ENCODE measurements around the gene SMIM24.

Gene SMIM24

GRCh38 chr19:3459089-3459881, 21.0 kb downstream of the SMIM24 start:
- H2AK5ac ChIP-seq (ENCODE audit: low read length, severe bottlenecking) = peak overlapping the region; percentile 63
- peak overlapping the region; percentile 87 for H2BK5ac ChIP-seq (ENCODE audit: low read depth, low read length, poor library complexity, severe bottlenecking)
- H3K18ac ChIP-seq (ENCODE audit: low read depth in 1 of 2, low read length in 2 of 2) = peak overlapping the region; percentile 91 to 99
- H2AFZ ChIP-seq (ENCODE audit: low read depth, low read length) = no peak overlapping the region
- peak overlapping the region; percentile 75 for H3K4me2 ChIP-seq (ENCODE audit: low read length, poor library complexity, severe bottlenecking)
- 17% methylated on average over 23 of the region's 26 CpGs for WGBS
- no peaks in the 10 kb centered on the region for H3K27me3 ChIP-seq (ENCODE audit: control insufficient read depth in 1 of 2, insufficient read depth in 1 of 2, low read length in 2 of 2)
- peak overlapping the region in 1 of 2 experiments; percentile 29 for H3K4me3 ChIP-seq (ENCODE audit: insufficient read depth in 1 of 2, low read depth in 1 of 2, low read length in 2 of 2)
- peak overlapping the region; percentile 89 for H2BK15ac ChIP-seq (ENCODE audit: low read depth, poor library complexity, severe bottlenecking)
- H2BK12ac ChIP-seq (ENCODE audit: low read length in 2 of 2) = peak overlapping the region; percentile 75 to 98
- peak overlapping the region; percentile 93 for H4K8ac ChIP-seq (ENCODE audit: low read length)
- H3K23ac ChIP-seq (ENCODE audit: low read length in 2 of 2) = peak overlapping the region in 1 of 2 experiments; percentile 77
- H3K79me1 ChIP-seq (replicated peaks; ENCODE audit: low read length, poor library complexity, severe bottlenecking) = peaks cover 33% of the 10 kb centered on the region
- peak overlapping the region; percentile 95 for H4K91ac ChIP-seq (ENCODE audit: low read length)
- peak overlapping the region; percentile 66 for H3K9ac ChIP-seq (ENCODE audit: low read length)
- H3K14ac ChIP-seq (ENCODE audit: low read length in 2 of 2) = peak overlapping the region; percentile 38 to 97
- no peaks in the 10 kb centered on the region for H3K9me3 ChIP-seq (ENCODE audit: control insufficient read depth, low read length)
- H3K4me1 ChIP-seq (ENCODE audit: control insufficient read depth, insufficient read depth, low read depth, low read length) = peaks cover 45% of the 10 kb centered on the region
- peak overlapping the region; percentile 94 for H2BK120ac ChIP-seq (ENCODE audit: low read depth, low read length)
- DNase-seq = peak; percentile 98
- H3K4ac ChIP-seq (ENCODE audit: low read depth in 1 of 2, low read length in 2 of 2) = peak overlapping the region; percentile 79 to 99
- peak overlapping the region; percentile 59 for H3K27ac ChIP-seq (ENCODE audit: low read length, poor library complexity, severe bottlenecking)
- H3K36me3 ChIP-seq (ENCODE audit: control insufficient read depth in 1 of 2, insufficient read depth in 2 of 2, low read depth in 1 of 2, low read length in 2 of 2) = peaks cover 47 to 54% of the 10 kb centered on the region in 2 experiments

- Histone ChIP-seq H3K27me3 (ENCODE audit: control insufficient read depth in 1 of 2, insufficient read depth in 1 of 2, low read length in 2 of 2) (no peaks in the 10 kb centered on the region), H3K4ac (ENCODE audit: low read depth in 1 of 2, low read length in 2 of 2) (peak overlapping the region; percentile 29 to 99), H3K4me2 (ENCODE audit: low read length, poor library complexity, severe bottlenecking) (peak overlapping the region; percentile 75), H3K14ac (ENCODE audit: low read length in 2 of 2) (peak overlapping the region in 1 of 2 experiments; percentile 26), H3K9ac (ENCODE audit: low read length) (peak overlapping the region; percentile 66), H4K8ac (ENCODE audit: low read length) (peak overlapping the region; percentile 93), H4K91ac (ENCODE audit: low read length) (peak overlapping the region; percentile 85), H2AK5ac (ENCODE audit: low read length, severe bottlenecking) (peak overlapping the region; percentile 63), H2BK12ac (ENCODE audit: low read length in 2 of 2) (peak overlapping the region; percentile 75 to 99), H2BK15ac (ENCODE audit: low read depth, poor library complexity, severe bottlenecking) (no peak overlapping the region), H3K18ac (ENCODE audit: low read depth in 1 of 2, low read length in 2 of 2) (peak overlapping the region; percentile 91 to 99), H3K27ac (ENCODE audit: low read length, poor library complexity, severe bottlenecking) (peak overlapping the region; percentile 68), H2AFZ (ENCODE audit: low read depth, low read length) (no peak overlapping the region), H2BK120ac (ENCODE audit: low read depth, low read length) (peak overlapping the region; percentile 94), H3K23ac (ENCODE audit: low read length in 2 of 2) (no peak overlapping the region), H3K36me3 (ENCODE audit: control insufficient read depth in 1 of 2, insufficient read depth in 2 of 2, low read depth in 1 of 2, low read length in 2 of 2) (peaks cover 55% of the 10 kb centered on the region in 2 experiments), H3K79me1 (replicated peaks; ENCODE audit: low read length, poor library complexity, severe bottlenecking) (peaks cover 37% of the 10 kb centered on the region), H2BK5ac (ENCODE audit: low read depth, low read length, poor library complexity, severe bottlenecking) (peak overlapping the region; percentile 87), H3K9me3 (ENCODE audit: control insufficient read depth, low read length) (no peaks in the 10 kb centered on the region), H3K4me1 (ENCODE audit: control insufficient read depth, insufficient read depth, low read depth, low read length) (peaks cover 38% of the 10 kb centered on the region), H3K4me3 (ENCODE audit: insufficient read depth in 1 of 2, low read depth in 1 of 2, low read length in 2 of 2) (no peak overlapping the region)
- peak; percentile 88 for DNase-seq
- 22% methylated on average over 15 of the region's 19 CpGs for WGBS
Observed at GRCh38 chr19:3458229-3459088, 21.9 kb downstream of the SMIM24 start.

- peak overlapping the region; percentile 31 for H3K4me2 ChIP-seq (ENCODE audit: low read length, poor library complexity, severe bottlenecking)
- H3K27me3 ChIP-seq (ENCODE audit: control insufficient read depth in 1 of 2, insufficient read depth in 1 of 2, low read length in 2 of 2) = no peaks in the 10 kb centered on the region
- no peak overlapping the region for H4K8ac ChIP-seq (ENCODE audit: low read length)
- no peak overlapping the region for H2BK15ac ChIP-seq (ENCODE audit: low read depth, poor library complexity, severe bottlenecking)
- H3K18ac ChIP-seq (ENCODE audit: low read depth in 1 of 2, low read length in 2 of 2) = peak overlapping the region; percentile 31 to 92
- no peak overlapping the region for H2AFZ ChIP-seq (ENCODE audit: low read depth, low read length)
- peak overlapping the region; percentile 54 for H2AK5ac ChIP-seq (ENCODE audit: low read length, severe bottlenecking)
- H3K14ac ChIP-seq (ENCODE audit: low read length in 2 of 2) = peak overlapping the region in 1 of 2 experiments; percentile 31
- no peak overlapping the region for H3K23ac ChIP-seq (ENCODE audit: low read length in 2 of 2)
- peak overlapping the region; percentile 15 to 99 for H2BK12ac ChIP-seq (ENCODE audit: low read length in 2 of 2)
- peak overlapping the region; percentile 42 to 89 for H3K4ac ChIP-seq (ENCODE audit: low read depth in 1 of 2, low read length in 2 of 2)
- H3K36me3 ChIP-seq (ENCODE audit: control insufficient read depth in 1 of 2, insufficient read depth in 2 of 2, low read depth in 1 of 2, low read length in 2 of 2) = peaks cover 55 to 61% of the 10 kb centered on the region in 2 experiments
- peaks cover 35% of the 10 kb centered on the region for H3K4me1 ChIP-seq (ENCODE audit: control insufficient read depth, insufficient read depth, low read depth, low read length)
- peak overlapping the region; percentile 15 for H4K91ac ChIP-seq (ENCODE audit: low read length)
- peak overlapping the region; percentile 66 for H3K9ac ChIP-seq (ENCODE audit: low read length)
- peak overlapping the region; percentile 94 for H2BK120ac ChIP-seq (ENCODE audit: low read depth, low read length)
- 12% methylated on average over 18 of the region's 22 CpGs for WGBS
- H3K9me3 ChIP-seq (ENCODE audit: control insufficient read depth, low read length) = no peaks in the 10 kb centered on the region
- H3K4me3 ChIP-seq (ENCODE audit: insufficient read depth in 1 of 2, low read depth in 1 of 2, low read length in 2 of 2) = no peak overlapping the region
- peak overlapping the region; percentile 35 for H2BK5ac ChIP-seq (ENCODE audit: low read depth, low read length, poor library complexity, severe bottlenecking)
- peak; percentile 69 for DNase-seq
- peak overlapping the region; percentile 68 for H3K27ac ChIP-seq (ENCODE audit: low read length, poor library complexity, severe bottlenecking)
- H3K79me1 ChIP-seq (replicated peaks; ENCODE audit: low read length, poor library complexity, severe bottlenecking) = peaks cover 42% of the 10 kb centered on the region
Observed at GRCh38 chr19:3457528-3458228, 22.6 kb downstream of the SMIM24 start.
